HG02852 (cell line): Measurements from ENCODE around the gene GRM6.

Experiments used
- ATAC-seq: cut with Tn5 transposase; IDR thresholded peaks from one replicate; pipeline ENCODE4 v1.9.1; 2021; ENCODE audit warnings: mild to moderate bottlenecking, moderate library complexity; ENCODE audit not compliant: unreplicated experiment

Gene GRM6

DNA sequence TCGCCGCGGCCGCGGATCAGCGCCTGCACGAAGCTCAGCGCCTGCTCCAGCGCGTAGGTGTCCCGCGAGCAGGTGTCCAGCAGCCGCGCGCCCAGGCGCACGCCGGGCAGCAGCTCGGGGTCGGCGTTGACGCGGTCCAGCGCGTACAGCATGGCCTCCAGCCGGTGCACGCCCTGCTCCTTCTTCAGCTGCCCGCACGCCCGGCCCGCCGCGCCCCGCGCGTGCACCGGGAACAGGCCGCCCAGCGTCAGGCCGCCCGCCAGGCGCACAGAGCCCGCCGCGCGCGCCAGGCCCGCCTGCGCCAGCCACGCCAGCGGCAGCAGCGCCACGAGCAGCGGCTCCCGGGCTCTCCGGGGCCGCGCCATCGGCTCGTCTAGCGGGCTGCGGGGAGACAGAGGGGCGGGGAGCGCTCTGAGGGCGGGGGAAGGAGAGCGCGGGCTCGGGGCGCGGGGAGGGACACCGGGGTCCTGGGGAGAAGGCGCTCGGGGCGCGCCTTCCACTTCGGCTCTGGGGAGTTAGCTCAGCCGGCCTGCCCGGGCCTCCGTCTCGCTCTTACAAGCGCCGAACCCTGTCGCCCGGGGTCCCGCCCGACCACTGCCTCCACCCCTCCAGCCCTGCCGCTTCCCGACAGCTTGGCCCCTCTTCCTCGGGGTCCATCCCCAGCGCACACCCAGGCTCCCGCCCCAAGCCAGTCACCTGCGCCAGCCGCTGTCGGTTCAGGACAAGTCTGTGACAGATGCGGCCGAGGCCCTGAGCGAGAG is at the start of gene GRM6:
Gene GRM6, minus strand, starts transcription at position 741 of the 761 bp plus-strand sequence. Its CDS starts 376 bp downstream, at position 365.
- ATAC-seq: no peak

DNA sequence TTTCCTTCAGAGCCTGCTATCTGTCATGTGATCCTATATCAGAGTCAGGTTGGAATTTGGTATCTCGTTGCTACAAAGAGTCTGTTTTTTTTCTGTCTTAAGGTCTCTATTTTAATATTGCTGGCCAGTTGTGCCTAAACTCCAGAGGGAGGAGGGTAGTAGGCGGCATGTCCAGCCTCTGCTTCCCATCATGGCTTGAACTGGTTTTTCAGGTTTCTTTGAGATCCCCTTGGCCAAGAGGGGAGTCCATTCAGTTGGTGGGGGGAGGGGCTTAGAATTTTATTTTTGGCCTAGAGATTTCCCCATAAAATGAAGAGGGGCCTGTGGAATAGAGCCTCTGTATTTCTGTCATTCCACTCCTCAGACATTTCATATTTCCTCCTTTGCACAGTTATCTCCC is 49.6 kb upstream of the GRM6 start:
- no peak for ATAC-seq

DNA sequence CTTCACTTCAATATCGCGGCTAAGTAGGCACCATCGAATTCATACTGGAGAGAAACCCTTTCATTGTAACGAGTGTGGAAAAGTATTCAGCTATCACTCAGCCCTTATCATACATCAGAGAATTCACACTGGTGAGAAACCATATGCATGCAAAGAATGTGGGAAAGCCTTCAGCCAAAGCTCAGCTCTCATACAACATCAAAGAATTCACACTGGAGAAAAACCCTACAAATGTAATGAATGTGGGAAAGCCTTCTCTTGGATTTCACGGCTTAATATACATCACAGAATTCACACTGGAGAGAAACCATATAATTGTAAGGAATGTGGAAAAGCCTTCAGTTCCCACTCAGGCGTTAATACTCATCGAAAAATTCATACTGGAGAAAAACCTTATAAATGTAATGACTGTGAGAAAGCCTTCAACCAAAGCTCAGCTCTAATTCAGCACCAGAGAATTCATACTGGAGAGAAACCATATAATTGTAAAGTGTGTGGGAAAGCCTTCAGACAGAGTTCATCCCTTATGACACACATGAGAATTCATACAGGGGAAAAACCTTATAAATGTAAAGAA is 38.0 kb upstream of the GRM6 start:
- ATAC-seq: no peak

GRCh38 chr5:179023528-179024189 is 28.5 kb upstream of the GRM6 start, which contains the start of gene ZNF879:
ZNF879 (plus strand) TSS chr5:179023804; CDS start chr5:179025005, 1,201 bp downstream.
- peak; percentile 80 for ATAC-seq

GRCh38 chr5:179008667-179009066 is 13.5 kb upstream of the GRM6 start:
- no peak for ATAC-seq

DNA sequence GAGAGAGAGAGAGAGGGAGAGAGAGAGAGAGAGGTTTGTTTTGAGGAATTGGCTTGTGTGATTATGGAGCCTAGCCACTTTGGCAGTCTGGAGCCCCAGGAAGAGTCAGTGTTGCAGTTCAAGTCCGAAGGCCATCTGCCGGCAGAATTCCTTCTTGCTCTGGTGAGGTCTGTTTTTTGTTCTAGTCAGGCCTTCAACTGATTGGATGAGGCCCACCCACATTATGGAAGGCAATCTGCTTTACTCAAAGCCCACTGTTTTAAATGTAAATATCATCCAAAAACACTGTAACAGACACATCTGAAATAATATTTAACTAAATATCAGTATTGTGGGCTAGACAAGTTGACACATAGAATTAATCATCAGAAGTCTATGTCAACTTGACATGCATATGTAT is 11.4 kb upstream of the GRM6 start:
- ATAC-seq: no peak

- ATAC-seq: no peak
These were observed 3.3 kb upstream of the GRM6 start for GRCh38 chr5:178998441-178998840.

- no peak for ATAC-seq
These were observed 2.1 kb upstream of the GRM6 start for GRCh38 chr5:178997191-178997590.

DNA sequence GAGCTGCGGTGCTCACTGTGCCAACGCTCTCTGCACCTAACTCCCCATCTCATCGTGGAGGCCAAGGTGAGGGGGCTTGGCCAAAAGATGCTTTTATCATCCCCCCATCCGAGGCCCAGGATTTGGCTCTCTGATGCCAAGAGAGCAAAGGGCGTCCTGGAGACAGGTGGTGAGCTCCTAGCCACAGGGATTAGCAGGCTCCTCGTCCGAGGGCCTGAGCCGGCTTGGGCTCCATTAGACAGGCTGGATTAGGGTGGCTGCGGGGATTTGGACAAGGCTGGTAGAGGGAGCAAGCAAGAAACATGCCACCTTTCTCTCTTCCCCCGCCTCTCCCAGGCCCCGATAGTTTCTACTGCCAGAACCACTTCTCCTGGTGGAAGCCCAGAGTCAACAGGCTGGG is 1.0 kb upstream of the GRM6 start:
- ATAC-seq: no peak

GRCh38 chr5:178995341-178995690 is 196 bp upstream of the GRM6 start:
- no peak for ATAC-seq

DNA sequence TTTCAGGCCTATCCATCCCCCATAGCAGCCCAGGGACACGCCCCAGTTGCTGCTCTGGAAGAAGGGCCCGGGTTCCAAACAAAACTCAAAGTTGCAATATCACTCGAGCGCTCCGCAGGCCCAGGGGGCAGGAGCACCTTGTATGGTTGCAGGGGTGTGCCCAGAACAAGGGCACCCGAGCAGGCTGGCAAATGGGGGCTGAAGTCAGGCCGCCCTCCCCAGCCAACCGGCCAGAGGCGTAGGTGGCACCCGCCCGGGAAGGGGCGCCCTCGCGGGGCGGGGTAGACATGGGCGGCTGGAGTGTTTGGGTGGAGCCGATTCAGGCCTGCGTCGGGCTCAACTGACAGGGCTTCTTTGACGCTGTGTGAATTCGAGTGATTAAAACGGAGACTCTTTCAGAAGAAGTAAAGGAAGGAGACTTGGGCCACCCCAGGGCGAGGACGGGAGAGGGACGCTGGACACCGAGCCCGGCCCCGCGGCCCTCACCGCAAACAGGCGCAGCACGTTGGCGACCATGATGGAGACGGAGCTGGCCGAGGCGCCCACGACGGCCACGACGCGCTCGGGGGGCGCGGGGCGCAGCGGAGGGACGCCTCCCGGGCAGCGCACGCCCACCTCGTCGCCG is 1.1 kb downstream of the GRM6 start:
- ATAC-seq: no peak

DNA sequence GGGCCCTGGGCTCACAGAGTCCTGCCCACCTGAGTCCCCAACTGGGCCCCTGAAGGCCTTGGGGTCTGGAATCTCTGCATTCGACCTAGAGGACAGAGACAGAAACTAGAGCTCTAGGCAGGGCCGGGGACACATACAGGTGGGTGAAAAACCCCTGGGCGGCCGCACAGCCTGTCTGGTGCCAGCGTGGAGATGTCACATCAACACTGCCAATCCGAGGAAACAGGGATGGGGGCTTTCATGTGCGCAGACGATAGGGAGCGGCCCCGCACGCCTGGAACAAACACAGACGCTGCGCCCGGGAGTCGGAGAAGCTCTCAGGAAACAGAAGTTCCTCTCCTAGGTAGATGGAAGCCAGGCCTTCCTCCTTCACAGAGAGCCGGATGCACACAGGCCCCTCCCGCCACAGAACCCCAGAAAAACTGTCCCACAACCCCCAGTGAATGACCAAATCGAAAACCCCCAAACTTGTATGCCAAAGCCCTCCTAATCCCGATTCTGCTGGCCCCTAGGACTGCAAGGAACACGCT is 1.8 kb downstream of the GRM6 start:
- ATAC-seq: no peak

DNA sequence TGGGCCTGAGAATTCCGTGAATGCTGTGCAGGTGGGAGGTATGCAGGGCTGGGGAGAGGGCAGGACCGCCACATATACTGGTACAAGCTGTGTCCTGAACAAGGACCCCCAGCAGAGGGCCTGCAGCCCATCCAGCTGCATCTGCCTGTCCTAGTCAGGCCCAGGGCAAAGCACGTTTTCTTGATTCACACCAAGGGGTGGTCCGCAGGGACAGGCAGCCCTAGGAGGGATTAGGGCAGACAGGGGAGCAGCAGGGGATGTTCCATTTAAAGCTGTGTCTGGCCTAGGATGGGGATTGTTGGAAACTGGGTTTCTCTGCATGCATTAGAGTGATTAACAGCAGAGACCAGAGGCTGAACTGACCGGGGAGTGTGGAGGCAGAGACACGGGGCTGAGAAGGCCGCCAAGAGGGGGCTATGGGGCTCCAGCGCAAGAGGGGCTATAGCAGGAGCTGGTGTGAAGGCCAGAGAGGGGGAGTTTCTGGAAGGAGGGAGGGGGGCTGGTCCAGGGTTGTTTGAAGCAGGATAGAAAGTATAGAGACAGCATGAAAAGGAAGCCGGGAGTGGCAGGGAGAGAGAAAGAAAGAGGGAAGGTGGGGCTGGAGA is 2.7 kb downstream of the GRM6 start:
- no peak for ATAC-seq

DNA sequence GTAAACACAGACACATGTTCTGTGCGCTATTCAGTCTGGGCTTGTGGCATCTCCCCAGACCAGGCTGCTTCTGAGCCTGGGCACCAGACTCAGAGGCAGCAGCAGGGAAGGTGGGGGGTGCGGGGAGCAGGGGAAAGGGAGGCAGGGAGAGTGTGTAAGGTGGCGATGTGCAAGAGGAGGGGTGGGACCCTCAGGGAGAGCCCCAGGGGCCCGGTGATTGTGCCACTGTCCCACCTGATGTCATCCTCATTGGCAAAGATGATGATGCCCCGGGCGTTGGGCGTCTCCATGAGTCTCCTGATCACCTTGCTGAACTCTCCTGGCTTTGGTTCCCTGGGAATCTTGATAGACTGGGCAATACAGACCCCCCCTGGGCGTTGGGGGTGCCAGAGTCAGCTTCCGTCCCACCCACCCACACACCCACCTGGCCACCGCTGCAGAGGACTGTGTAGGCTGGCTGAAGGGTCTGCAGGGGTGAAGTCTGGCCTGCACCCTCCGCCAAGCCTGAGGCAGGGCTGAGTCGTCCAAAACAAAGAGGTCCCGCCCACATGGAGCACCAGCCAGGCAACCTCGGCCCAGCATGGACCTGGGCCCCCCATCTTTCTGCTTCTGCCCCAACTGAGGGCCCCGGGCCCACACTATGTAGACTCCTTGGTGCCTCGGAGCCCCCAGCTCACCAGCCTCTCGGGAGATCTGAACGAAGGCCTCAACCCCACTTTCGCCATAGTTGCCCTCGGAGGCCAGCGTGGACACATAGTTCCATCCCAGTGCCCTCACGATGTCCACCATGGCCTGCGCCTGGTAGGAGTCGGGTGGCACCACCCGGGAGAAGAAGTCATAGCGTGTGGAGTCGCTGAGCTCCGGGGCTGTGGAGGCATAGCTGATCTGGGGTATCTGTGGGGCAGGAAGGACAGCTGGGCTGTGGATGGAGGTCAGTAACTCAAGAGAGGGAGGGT is 3.7 kb downstream of the GRM6 start:
- ATAC-seq: no peak

- no peak for ATAC-seq
These were observed 4.6 kb downstream of the GRM6 start for GRCh38 chr5:178990491-178990890.

- ATAC-seq: no peak
These were observed 5.8 kb downstream of the GRM6 start for GRCh38 chr5:178989311-178989710.

DNA sequence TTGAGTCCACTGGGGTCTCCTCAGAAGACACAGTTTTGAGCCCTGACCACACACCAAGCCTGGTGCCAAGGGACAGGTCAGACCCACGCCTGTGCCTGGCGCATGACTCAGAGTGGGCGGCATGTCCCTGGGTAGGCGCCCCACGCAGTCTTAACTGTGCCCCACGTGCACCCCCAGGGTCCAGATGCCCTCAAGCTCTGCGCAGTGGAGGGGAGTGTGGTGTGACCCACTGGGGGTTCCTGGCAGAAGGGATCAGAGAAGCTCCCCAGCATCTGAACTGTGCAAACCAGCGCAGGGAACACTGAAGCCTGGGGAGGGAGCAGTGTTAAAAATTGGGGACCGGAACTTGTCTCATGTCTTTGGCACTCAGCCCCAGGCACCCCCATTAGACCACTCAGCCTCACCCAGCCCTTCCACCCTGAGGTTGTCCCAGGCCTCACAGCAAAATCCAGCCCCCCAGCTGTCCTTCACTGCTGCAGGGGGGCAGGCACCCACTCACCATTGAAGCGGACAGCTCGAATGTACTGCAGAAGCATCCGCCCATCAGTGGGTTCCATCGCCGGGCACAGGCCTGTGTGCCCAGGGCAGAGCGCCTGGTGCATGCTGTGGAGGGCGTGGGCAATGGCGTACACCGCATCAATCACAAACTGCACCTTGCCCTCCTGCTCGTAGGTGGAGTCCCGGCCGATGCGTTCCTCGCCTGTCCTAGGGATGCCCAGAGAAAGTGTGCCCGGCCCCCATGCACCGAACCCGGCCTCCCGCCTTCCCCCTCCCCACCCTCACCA is 6.5 kb downstream of the GRM6 start:
- no peak for ATAC-seq

GRCh38 chr5:178986326-178986960 is 8.7 kb downstream of the GRM6 start:
- ATAC-seq: no peak
